ENCODE measurements around the gene ALDH3A2. TPM values are rescaled to one million over a fixed set of nuclear protein-coding genes. Genes with fewer than 3 reads are reported as not detected.
A peak's percentile ranks its signal among the peaks of the same experiment; 100 is the strongest.

The ALDH3A2 gene
- total RNA-seq, 1 donor = 36.7 TPM

- TF ChIP-seq CTCF (IDR thresholded peaks at IDR 0.05; ENCODE audit: insufficient read depth, low read depth, low read length) = no peak
- DNase-seq (ENCODE audit: low read depth) = peak; percentile 23
- no peak overlapping the region for H3K4me3 ChIP-seq (ENCODE audit: low read depth, low read length)
These were observed 38.0 kb downstream of the ALDH3A2 start for GRCh38 chr17:19686400-19687090.

DNA sequence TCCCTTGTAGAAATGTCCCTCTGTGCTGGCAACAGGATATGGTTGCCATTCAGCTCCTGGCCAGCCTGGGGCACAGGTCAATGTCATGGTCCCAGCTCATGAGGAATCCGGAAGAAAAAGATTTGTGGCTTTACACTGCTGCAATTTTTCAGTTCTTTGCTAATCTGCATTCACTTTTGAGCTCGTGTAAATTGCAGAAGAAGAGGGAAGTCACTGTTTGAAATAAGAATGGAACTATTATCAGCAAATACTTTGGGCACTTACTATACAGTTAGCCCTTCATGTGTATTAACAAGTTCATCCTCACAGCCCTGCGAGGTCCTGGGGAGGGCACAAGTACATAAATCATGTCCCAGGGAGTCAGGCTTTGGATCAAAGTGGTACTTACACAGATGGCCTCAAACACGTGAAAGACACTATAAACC is 53.7 kb downstream of the ALDH3A2 start:
- H3K4me3 ChIP-seq (ENCODE audit: low read depth, low read length) = no peak overlapping the region
- no peak for TF ChIP-seq CTCF (IDR thresholded peaks at IDR 0.05; ENCODE audit: insufficient read depth, low read depth, low read length)
- no peak for DNase-seq (ENCODE audit: low read depth)

GRCh38 chr17:19703106-19703827 is 54.7 kb downstream of the ALDH3A2 start:
- TF ChIP-seq CTCF (IDR thresholded peaks at IDR 0.05; ENCODE audit: insufficient read depth, low read depth, low read length) = no peak
- no peak for DNase-seq (ENCODE audit: low read depth)
- H3K4me3 ChIP-seq (ENCODE audit: low read depth, low read length) = no peak overlapping the region

DNA sequence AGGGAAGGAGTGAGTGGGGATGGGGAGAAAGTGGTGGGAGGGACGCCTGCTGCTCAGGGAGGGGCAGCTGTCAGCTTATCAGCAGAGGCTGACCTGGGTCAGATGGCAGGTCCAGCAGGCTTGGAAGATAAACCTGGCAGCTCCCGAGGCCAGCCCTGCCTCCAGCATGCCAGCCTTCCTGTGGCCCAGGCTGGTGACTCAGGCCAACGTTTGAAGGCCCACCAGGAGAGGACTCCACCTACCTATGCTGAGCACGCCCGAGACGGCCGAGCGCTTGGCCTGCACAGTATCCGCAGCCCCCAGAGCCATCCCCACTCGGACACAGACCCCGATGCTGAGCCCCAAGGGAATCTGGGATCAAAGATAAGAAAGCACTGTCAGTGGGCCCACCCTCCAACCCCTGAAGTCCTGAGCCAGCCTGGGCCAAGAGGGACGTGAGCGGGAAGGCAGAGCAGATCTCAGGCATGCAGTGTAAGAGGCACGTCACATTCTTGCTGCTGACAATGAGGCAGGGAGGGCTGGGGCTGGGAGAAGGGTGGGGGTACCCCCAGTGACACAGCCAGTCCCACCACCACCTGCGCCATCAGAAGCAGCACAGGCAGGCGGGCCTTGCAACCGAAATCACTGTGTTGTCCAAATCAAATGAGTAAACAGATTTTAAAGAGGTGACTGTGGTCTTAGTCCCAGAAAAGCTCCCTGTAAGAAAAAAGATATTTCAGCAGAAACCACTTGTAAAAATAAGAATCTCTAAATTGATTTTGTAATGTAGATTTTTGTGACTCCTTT is 55.5 kb downstream of the ALDH3A2 start:
- no peak for TF ChIP-seq CTCF (IDR thresholded peaks at IDR 0.05; ENCODE audit: insufficient read depth, low read depth, low read length)
- H3K4me3 ChIP-seq (ENCODE audit: low read depth, low read length) = no peak overlapping the region
- DNase-seq (ENCODE audit: low read depth) = no peak

DNA sequence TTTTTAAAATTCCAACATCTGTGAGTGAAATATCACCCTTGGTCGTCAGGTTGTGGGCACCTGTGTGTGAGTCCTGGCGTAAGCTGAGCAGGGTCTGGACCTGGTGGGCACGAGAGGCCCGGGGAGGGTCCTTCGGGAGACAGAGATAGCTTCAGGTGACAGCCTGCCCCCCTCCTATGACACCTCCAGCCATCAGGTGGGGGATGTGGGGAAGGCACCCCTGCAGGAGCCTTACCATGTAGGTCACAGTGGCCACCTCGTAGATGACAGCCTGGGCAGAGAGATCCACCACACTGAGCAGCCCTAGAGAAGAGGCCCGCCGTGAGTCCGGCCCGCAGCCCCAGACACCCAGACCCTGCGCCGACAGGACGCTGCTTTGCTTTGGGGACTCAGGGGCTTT is 56.6 kb downstream of the ALDH3A2 start:
- no peak overlapping the region for H3K4me3 ChIP-seq (ENCODE audit: low read depth, low read length)
- TF ChIP-seq CTCF (IDR thresholded peaks at IDR 0.05; ENCODE audit: insufficient read depth, low read depth, low read length) = no peak
- DNase-seq (ENCODE audit: low read depth) = no peak

DNA sequence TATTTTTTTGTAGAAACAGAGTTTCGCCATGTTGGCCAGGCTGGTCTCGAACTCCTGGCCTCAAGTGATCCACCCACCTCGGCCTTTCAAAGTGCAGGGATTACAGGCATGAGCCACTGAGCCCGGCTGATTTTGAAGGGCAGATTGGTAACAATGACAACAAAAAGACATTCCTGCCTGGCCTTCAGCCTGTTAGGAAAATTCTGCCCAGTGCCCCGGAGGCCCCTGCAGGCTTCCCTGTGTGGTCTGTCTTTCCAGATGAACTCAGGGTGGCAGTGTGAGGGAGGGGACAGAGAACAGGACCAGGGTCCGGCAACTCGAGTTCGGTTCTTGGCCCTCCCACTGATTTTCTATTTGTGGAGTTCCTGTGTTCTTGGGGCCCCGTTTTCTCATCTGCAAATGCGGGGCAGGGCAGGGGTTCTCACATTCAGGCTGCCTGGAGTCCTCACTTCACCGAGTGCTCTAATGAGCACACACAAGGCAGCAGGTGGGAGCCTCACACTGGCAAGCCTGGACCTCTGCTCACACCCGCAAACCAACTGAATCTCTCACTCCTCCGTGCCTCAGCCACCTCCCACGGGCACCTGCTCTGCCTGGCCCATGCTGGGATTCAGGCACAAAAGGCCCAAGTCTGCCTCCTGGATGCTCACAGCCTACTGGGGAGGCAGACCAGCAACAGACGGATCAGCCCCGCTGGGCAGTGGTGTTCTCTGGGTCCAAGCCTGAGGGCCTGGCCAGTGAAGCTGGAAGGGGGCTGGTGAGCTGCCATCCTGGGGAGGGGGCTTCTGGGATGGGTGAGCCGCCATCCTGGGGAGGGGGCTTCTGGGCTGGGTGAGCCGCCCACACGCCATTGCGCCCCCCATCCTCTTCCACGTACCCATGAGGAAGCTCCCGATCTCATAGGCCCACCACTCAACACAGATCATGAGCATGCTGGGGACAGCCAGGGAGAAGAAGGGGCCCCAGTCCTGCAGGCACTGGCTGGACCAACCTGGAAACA is 57.5 kb downstream of the ALDH3A2 start:
- TF ChIP-seq CTCF (IDR thresholded peaks at IDR 0.05; ENCODE audit: insufficient read depth, low read depth, low read length) = no peak
- DNase-seq (ENCODE audit: low read depth) = no peak
- H3K4me3 ChIP-seq (ENCODE audit: low read depth, low read length) = no peak overlapping the region
